GM19035 (cell line): ENCODE results near the gene AHI1.
A peak's percentile ranks its signal among the peaks of the same experiment; 100 is the strongest.
"Not testable (repeated sequence)": the region's sequence is repeated elsewhere in the genome, so short reads cannot be mapped to it uniquely, and the experiment has no call there.

Experiments used
- ATAC-seq: cut with Tn5 transposase; IDR thresholded peaks from one replicate; pipeline ENCODE4 v1.9.1; 2021; ENCODE audit not compliant: unreplicated experiment

The AHI1 gene

GRCh38 chr6:135397172-135397952, 100.2 kb downstream of the AHI1 start:
- ATAC-seq = no peak

DNA sequence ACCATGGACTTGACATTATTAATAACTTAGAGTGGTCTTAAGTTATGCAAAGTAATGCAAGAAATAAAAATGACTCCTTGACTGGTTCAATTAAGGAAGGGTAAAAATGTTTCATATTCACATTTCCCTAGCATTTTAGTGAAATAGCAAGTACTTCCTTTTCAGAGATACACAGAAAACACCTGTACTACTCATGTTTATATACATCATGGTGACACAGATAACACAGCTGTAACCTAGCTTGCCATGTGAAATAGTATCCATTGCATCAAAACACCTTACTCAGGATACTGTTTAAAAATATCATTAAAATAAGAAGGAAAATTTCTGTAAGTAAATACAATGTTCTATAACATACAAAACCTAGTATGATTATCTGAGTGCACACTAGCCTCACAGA, 102.4 kb downstream of the AHI1 start:
- no peak for ATAC-seq

- no peak for ATAC-seq
These were observed 104.3 kb downstream of the AHI1 start for GRCh38 chr6:135393289-135393688.

GRCh38 chr6:135390458-135390857, 107.1 kb downstream of the AHI1 start:
- ATAC-seq = no peak

GRCh38 chr6:135385299-135385698, 112.2 kb downstream of the AHI1 start:
- ATAC-seq = no peak

GRCh38 chr6:135383766-135384165, 113.8 kb downstream of the AHI1 start:
- ATAC-seq = no peak

DNA sequence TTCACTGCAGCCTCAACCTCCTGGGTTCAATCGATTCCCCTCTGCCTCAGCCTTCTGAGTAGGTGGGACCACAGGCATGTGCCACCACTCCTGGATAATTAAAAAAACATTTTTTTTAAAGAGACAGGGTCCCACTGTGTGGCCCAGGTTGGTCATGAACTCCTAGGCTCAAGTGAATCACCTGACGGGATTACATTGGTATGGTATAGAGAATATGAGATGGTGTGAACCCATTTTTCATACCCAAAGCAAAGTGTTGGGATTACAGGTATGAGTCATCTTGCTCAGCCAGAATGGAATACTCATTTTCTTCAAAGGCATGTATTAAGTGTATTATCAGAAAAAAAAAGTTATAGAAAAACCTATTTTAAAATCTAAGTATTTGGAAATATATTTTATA, 114.2 kb downstream of the AHI1 start:
- no peak for ATAC-seq

DNA sequence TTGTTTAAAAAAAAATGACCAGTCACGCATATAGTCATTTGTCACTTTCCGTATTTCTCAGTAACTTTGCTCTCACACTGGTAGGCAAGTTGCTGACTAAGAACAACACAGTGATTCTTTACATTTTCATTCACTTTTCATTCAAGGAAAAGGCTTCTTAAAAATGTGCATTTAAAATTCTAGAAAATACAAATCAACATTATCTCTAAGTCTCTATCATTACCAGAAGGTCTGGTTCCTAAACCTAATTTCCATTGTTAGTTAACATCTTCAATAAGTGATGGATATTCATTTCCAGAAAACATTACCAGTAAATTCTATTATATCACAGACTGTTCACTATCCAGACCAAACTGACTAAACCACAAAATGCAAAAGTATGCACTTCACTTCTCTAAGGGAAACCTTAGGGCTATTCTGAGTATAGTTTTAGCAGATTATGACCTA, 115.3 kb downstream of the AHI1 start:
- peak; percentile 92 for ATAC-seq

DNA sequence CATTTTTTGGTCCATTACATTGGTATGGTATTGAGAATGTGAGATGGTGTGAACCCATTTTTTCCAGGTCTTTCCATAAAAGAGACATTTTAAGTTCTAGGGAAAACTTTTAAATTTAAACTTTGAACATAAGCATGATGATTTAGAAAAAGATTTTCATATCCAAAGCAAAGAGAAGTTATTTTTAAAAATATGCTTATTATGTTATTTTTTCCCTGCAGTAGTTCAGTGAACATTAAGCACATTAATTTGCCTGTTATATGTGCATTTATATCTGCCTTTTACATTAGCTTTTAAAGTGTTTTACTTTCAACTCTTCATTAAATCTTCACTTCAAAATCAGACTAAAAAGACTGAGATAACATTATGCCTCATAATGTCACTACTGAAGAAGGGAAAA, 116.7 kb downstream of the AHI1 start:
- no peak for ATAC-seq

DNA sequence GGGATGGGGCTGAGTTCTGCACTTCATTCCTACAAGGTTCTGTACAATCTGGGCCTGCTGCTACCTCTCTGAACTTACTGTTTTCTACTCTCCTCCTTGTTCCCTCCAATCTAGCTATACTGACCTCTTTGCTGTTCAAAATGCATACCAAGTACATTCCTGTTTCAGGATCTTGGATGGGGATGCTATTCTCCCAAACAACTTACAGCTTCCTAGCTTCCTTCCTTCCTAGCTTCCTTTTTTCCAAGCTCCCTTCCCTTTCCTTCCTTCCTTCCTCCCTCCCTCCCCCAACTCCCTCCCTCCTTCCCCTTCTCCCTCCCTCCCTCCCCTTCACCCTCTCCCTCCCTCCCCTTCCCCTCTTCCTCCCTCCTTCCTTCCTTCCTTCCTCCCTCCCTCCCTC, 117.9 kb downstream of the AHI1 start:
- no peak for ATAC-seq

- ATAC-seq = no peak
These were observed 124.8 kb downstream of the AHI1 start for GRCh38 chr6:135372758-135373157.

DNA sequence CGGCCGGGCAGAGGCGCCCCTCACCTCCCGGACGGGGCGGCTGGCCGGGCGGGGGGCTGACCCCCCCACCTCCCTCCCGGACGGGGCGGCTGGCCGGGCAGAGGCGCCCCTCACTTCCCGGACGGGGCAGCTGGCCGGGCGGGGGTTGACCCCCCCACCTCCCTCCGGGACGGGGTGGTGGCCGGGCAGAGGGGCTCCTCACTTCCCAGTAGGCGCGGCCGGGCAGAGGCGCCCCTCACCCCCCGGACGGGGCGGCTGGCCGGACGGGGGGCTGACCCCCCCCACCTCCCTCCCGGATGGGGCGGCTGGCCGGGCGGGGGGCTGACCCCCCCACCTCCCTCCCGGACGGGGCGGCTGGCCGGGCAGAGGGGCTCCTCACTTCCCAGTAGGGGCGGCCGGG, 133.9 kb downstream of the AHI1 start:
- not testable (repeated sequence) for ATAC-seq

- ATAC-seq = no peak
These were observed 135.4 kb downstream of the AHI1 start for GRCh38 chr6:135362124-135362523.

- ATAC-seq = no peak
These were observed 137.3 kb downstream of the AHI1 start for GRCh38 chr6:135360222-135360621.

DNA sequence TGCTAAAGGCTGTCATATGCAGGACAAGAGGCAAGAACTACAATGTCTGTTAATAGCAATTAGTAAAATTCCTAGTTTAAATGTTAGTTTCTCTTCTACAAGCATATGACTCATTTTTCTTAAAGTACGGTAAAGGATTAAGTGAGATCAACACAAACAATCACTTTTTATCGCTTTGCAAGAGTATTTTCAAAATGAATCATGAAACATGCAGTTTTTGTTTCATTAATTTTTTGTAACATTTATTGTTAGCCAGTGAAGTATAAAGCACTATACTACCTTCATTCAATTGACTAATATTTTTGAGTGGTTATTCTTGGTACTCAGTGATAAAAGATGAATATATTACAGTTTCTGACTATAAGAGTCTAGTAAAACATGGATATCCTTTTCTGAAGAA, 138.6 kb downstream of the AHI1 start:
- ATAC-seq = no peak

GRCh38 chr6:135358251-135358821, 139.2 kb downstream of the AHI1 start:
- ATAC-seq = no peak

GRCh38 chr6:135354407-135354806, 143.1 kb downstream of the AHI1 start:
- no peak for ATAC-seq

DNA sequence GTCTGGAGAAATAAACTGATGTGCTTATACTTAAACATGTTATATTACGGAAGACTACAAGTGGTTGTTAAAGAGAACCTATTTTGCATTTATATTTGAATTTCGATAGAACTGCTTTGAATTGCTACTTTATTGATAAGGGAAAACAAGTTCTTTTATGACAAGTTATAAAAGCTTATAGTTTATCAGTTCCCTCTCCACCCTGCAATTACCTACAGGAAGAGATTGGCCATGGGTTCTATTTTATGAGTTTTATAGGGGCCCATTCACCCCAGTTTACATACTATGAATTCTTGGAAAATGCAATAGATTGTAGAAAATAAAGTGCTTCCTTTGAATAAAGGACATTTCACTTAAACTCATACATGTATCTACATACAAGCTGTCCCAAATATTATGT, 144.4 kb downstream of the AHI1 start:
- no peak for ATAC-seq

GRCh38 chr6:135351635-135352034, 145.9 kb downstream of the AHI1 start:
- no peak for ATAC-seq

DNA sequence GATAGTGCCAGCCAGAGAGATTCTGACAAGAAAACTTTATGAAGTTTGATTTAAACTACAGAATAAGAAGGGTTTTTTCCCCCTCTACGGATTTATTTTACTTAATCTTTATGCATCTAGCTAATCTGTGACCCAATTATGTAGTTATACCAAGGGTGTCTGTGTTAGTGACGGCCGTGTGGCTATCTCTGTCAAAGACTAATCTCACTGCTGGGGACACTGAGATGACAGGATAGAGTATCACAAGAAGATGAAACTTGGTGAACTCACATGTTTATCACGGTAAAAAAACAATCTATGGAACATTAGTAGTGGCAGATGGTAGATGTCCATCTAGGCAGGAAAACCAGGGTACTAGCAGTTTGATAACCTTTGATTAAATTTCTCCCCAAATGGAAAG, 149.7 kb downstream of the AHI1 start:
- ATAC-seq = no peak

- ATAC-seq = no peak
These were observed 150.8 kb downstream of the AHI1 start for GRCh38 chr6:135346747-135347146.

DNA sequence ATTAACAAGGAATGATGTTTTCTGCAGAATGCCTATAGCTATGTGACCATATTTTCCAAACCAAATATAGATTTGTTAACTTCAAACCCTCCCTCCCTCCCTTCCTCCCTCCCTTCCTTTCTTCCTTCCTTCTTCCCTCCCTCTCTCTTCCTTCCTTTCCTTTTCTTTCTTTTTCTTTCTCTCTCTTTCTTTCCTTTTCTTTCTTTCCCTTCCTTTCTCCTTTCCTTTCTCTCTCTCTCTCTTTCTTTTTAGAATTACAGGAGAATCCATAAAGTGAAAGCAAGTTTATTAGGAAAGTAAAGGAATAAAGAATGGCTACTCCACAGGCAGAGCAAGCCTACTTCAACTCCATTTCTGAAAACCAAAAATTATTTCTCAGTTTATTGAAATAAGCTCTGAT, 153.0 kb downstream of the AHI1 start:
- ATAC-seq = no peak

- not testable (repeated sequence) for ATAC-seq
These were observed 157.6 kb downstream of the AHI1 start for GRCh38 chr6:135339920-135340319.
